ENCODE measurements around the gene RAD51B. TPM values are rescaled to one million over a fixed set of nuclear protein-coding genes. Genes with fewer than 3 reads are reported as not detected.

The RAD51B gene
- total RNA-seq, 1 experiment from 2014 or later = 16.7 TPM

DNA sequence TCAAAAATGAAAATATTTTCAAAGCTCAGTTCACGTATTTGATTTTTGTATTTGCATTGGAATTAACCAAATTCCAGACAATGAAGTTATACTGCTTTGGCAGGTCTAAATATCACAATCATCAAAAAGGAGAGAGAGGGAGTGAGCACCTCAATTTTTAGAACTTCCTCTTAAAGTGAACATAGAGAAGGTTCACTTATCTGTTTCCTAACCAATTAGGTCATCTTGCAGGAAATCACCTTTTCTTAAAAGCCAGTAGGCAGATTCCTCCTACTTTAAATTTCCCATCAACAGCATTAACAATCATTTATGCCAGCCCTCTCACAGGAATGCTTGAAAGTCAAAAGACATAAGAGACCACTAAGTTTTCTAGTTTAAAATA is 584.6 kb downstream of the RAD51B start:
- Histone ChIP-seq H3K79me1 (ENCODE audit: insufficient read depth, low read depth, low read length, poor library complexity, severe bottlenecking) (no peaks in the 10 kb centered on the region), H3K4me1 (ENCODE audit: insufficient read depth, low read length) (0 out of 2 replicates have a peak, but pooled peaks cover 4% of the 10 kb centered on the region), H2BK5ac (ENCODE audit: insufficient read length, low read length) (no peak overlapping the region), H2BK15ac (ENCODE audit: low read depth, low read length) (no peak overlapping the region), H3K4me2 (ENCODE audit: insufficient read depth, insufficient read length, low read length) (no peak overlapping the region), H4K5ac (ENCODE audit: insufficient read length, low read depth, low read length) (no peak overlapping the region), H3K27ac (ENCODE audit: insufficient read length, low read depth, low read length) (no peak overlapping the region), H4K20me1 (ENCODE audit: control insufficient read depth, insufficient read depth, insufficient read length) (no peaks in the 10 kb centered on the region), H3K56ac (ENCODE audit: insufficient read length, low read depth, low read length) (no peak overlapping the region), H3K23ac (ENCODE audit: insufficient read length, low read depth, low read length) (no peak overlapping the region), H3K18ac (ENCODE audit: insufficient read length, low read depth, low read length) (no peak overlapping the region), H3K79me2 (ENCODE audit: insufficient read depth, low read length) (no peaks in the 10 kb centered on the region), H3K27me3 (ENCODE audit: insufficient read depth, low read length) (no peaks in the 10 kb centered on the region), H2AFZ (ENCODE audit: low read length) (no peak overlapping the region), H2BK12ac (ENCODE audit: insufficient read length, low read depth, low read length) (no peak overlapping the region), H3K14ac (ENCODE audit: insufficient read depth, low read length) (no peak overlapping the region), H3K9me3 (ENCODE audit: control insufficient read depth, low read depth, low read length) (no peaks in the 10 kb centered on the region), H2AK5ac (ENCODE audit: insufficient read length, low read length) (no peak overlapping the region), H4K8ac (replicated peaks; ENCODE audit: insufficient read length, low read depth, low read length) (no peak overlapping the region), H3K23me2 (ENCODE audit: insufficient read length, low read depth, low read length, poor library complexity, severe bottlenecking) (no peaks in the 10 kb centered on the region), H3K4ac (ENCODE audit: low read depth, low read length) (no peak overlapping the region), H3T11ph (ENCODE audit: low read length) (no peak overlapping the region), H3K9ac (ENCODE audit: extremely low read depth, insufficient read length, low read length) (no peak overlapping the region), H2BK20ac (ENCODE audit: low read depth, low read length, poor library complexity, severe bottlenecking) (no peak overlapping the region), H4K91ac (ENCODE audit: insufficient read length, low read depth, low read length) (no peak overlapping the region), H2BK120ac (ENCODE audit: low read depth, low read length, poor library complexity, severe bottlenecking) (no peak overlapping the region)
- Mint-ChIP-seq H3K9me3 (no peaks in the 10 kb centered on the region), H3K4me3 (no peak overlapping the region), H3K4me1 (peaks cover 11 to 13% of the 10 kb centered on the region in 2 experiments), H3K27ac (no peak overlapping the region), H3K27me3 (ENCODE audit: low read depth) (no peaks in the 10 kb centered on the region), H3K36me3 (ENCODE audit: insufficient read depth in 1 of 3, low read depth in 3 of 3) (no peaks in the 10 kb centered on the region)
- WGBS (ENCODE audit: extremely low coverage, insufficient read length, low lambda C conversion rate) = no CpG with 5 or more reads among the region's 1 CpG
- TF ChIP-seq, protein P1, sequence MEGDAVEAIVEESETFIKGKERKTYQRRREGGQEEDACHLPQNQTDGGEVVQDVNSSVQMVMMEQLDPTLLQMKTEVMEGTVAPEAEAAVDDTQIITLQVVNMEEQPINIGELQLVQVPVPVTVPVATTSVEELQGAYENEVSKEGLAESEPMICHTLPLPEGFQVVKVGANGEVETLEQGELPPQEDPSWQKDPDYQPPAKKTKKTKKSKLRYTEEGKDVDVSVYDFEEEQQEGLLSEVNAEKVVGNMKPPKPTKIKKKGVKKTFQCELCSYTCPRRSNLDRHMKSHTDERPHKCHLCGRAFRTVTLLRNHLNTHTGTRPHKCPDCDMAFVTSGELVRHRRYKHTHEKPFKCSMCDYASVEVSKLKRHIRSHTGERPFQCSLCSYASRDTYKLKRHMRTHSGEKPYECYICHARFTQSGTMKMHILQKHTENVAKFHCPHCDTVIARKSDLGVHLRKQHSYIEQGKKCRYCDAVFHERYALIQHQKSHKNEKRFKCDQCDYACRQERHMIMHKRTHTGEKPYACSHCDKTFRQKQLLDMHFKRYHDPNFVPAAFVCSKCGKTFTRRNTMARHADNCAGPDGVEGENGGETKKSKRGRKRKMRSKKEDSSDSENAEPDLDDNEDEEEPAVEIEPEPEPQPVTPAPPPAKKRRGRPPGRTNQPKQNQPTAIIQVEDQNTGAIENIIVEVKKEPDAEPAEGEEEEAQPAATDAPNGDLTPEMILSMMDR (conservative IDR thresholded peaks at IDR 0.05) = no peak
- no peak for DNase-seq
